ENCODE data around the gene EDN2.

EDN2 gene

DNA sequence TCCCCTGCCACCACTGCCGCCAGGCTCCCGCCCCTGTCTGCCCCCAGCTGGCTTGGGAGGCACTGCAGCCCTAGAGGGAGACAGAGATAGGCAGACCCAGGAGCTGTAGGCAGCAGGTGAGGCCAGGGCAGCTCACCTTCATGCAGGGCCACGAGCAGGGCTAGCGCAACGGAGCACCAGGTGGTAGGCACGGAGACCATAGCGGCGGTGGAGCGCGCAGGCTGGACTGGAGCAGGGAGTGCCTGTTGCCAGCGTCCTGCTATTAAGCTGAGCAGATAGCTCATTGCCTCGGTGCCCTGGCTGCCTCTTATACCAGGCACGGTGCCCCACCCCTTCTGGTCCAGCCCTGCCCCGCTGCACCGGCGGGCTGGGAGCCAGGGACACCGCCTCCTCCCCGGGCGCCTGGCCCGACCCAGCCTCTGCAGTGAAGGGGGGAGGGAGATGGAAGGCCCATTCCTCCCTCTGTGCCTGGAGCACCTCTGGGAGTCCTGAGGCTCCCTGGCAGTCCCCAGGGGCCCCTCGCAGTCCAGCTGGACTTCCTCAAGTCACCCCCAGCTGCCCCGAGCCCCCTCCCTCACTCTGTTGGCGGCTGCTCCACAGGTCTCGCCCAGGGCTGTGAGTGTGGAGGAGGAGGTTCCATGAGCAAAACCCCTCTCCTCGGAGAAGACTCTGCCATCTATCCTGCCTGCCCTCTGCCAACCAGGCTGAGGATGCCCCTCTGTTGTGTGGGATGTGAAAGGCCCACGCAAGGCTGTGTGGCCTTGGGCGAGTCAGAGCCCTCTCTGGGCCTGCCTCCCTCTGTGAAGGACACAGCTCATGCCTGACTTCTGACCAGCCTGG is at the start of gene EDN2:
TSS of gene EDN2 (minus strand) at position 282 of the 840 bp plus-strand sequence. CDS start at position 200, 82 bp downstream.
- no peak for DNase-seq

DNA sequence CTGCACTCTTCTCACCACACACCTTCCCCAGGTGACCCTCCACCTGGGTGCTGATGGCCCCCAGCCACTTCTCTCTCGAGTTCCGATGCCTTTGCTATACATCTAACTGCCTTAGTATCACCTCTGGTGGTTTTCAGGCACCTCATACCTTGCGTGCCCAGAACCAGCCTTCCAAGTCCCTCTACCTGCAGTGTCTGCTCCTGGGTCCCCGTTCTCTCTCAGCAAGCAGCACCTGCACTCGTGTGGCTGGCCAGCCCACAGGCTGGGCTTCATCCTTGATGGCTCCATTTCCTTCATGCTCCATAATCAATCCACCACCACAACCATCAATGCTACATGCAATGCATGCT is 49.2 kb upstream of the EDN2 start:
- no peak for DNase-seq

DNA sequence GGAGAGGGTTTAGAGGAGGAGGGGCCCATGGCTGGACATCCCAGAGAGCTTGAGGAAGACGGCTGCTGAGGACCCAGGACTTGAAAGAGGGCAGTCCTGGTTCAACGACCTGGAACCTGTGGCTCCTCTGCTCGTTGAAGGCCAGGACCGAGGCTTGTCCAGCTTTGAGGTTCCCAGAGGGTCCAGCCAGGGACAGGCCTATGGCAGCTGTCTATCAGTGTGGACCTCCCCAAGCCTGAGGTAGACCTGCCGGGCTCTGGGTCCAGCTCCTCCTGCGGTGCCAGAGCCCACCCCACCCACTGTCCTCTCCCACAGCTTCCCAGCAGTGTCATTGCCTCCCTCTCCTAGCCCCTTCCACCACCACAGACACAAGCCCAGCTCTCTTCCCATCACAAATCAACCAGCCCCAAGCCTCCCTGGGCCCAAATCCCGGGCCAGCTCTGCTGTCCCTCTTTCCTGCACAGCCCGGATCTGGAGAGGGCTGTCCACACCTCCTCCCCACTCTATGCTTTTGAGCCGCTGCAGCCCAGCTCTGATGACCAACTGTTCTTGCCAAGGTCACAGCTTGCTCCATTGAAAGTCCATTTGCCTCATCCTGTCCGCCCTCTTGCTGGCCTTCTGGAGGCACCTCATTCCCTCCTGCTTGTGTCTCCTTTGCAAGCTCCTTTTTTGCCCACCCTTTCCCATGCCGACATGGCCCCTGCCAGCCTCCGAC is 48.7 kb upstream of the EDN2 start:
- DNase-seq = no peak

DNA sequence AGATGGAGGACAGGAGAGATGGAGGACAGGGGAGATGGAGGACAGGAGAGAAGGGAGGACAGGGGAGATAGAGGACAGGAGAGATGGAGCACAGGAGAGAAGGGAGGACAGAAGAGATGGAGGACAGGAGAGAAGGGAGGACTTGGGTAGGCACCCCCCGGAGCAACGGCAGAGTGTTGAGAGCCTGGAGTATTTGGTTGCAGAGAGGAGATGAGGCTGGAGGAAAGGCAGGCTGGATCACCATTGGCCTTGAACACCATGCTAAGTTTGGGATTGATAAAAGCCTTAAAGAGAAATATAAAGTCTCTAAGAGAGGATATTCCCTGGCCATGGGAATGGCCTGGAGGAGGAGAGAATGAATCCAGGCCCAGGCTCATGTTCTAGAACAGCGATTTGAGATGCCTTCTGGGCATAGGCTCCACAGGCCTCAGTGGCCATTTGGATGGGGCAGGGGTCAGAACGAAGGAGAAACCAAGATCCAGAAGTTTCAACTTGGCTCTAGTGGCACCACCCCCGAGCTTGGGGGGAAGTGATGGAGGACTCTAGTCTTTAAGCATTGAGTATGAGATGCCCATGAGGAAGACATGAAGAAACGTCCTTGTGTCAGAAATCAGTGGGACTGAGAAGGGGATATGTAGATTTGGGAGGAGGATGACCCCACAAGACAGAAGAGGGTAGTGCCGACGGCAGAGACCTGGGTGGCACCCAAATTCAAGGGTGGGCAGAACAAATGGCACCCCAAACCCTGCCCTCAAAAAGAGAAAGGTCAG is 47.9 kb upstream of the EDN2 start:
- no peak for DNase-seq

DNA sequence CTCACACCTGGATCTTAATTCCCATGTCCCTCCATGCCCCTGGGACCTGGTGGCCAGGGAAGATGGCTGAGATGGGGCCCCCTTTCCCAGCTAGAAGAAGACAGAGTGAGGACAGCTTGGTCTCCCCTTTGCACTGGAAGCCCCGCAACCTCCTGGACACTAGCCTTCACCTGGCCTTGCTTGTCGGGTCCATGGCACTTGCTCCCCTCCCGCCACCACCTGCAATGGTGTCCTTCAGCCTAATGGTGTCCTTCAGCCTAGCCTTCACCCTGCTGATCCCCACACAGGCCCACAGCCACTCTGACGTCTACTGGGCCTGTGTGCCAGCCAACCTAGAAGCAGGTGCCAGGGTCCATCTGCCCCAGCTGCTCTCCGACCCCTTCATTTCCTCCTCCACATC is 45.9 kb upstream of the EDN2 start:
- DNase-seq = no peak

DNA sequence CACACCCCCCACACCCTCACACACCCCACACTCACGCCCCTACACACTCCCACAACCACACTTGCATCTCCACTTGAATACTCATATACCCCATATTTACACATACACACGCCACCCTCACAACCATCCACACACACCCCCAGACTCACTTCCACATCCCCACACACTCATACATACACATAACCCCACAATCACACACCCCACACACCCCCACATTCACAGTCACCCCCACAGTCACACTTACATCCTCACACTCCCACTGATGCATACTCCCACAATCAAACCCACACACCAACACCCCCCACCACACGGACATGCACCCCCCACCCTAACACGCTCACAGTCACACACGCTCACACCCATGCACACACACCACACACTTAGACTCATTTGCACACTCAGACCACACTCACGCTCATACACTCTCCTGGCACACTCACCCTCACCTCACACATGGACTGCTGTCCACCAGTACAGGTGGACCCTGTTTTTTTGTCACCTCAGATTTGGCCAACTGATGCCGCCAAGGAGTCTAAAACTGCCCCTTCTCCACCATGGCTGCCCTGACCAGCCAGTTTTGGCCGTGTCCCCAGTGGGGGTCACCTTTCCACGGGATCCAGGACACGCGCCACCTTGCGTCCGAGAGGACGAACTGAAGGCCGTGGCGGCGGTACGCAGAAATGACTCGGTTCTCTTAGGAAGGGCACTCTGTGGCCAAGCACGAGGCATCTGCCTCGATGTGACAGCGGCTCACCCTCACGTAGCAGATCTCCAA is 45.3 kb upstream of the EDN2 start:
- no peak for DNase-seq

DNA sequence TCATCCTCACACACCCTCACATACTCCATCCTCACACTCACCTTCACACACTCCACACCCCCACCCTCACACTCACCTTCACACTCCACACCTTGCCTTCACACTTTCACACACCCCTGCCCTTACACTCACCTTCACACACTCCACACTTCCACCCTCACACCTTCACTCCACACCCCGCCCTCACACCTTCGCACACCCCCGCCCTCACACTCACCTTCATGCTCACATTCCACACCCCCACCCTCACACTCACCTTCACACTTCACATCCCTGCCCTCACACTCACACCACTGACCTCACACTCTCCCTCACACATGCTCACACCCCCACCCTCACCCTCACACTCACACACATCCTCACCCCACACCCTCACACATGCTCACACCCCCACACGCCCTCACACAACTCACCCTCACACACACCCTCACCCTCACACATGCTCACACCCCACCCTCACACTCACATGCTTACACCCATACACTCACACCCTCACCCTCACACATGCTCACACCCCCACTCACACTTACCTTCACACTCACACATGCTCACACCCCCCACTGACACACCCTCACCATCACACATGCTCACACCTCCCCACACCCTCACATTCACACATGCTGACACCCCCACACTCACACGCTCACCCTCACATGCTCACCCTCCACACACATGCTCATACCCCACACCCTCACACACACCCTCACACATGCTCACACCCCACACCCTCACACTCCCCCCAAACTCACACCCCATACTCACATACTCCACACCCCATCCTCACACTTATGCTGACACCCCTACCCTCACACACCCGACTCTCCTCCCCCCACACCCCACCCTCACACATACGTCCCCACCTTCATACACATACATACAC is 44.5 kb upstream of the EDN2 start:
- DNase-seq = no peak

DNA sequence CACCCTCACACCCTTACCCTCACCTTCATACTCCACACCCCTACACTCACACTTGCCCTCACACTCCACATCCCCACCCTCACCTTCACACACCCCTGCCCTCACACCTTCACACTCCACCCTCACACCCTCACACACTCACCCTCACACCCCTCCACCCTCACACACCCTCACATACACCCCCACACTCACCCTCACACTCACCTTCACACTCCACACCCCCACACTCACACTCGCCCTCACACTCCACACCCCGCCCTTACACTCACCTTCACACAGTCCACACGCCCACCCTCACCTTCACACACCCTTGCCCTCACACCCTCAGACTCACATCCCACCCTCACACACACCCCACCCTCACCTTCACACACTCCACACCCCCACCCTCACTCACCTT is 43.6 kb upstream of the EDN2 start:
- DNase-seq = no peak

DNA sequence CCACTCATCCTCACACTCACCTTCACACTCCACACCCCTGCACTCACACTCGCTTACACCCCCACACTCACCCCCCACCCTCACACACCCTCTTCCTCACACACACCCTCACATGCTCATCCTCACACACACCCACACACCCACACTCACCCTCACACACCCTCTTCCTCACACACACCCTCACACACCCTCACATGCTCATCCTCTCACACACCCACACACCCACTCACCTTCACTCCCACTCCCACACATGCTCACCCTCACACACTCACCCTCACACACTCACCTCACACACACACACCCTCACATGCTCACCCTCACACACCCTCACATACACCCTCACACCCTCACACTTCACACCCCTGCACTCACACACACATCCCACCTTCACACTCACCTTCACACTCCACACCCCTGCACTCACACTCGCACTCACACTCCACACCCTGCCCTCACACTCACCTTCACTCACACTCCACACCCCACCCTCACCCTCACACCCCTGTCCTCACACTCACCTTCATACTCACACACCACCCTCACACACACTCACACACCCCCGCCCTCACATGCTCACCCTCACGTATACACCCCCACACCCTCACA is 42.6 kb upstream of the EDN2 start:
- no peak for DNase-seq

DNA sequence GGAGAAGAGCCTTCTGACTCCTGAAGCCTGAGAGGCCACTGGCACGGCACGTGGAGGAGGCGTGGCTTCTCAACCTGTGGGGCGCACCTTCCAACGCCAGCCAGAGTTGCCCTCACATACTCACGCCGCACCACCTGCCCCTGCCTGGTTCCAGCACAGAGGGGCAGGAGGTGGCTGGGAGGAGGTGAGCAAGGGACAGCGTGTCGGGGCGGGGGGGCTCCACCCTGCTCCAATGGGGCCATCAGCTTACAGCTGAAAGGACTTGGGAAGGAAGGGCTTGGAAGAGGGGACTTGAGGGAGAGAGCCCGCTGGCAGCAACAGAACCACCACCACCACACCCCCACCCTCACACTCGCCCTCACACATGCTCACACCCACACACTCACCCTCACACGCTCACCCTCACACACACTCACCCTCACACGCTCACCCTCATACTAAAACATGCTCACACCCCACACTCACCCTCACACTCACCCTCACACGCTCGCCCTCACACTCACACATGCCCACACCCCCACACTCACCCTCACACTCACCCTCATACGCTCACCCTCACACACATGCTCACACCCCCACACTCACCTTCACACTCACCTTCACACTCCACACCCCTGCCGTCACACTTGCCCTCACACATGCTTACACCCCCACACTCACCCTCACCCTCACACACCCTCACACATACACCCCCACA is 41.6 kb upstream of the EDN2 start:
- DNase-seq = no peak

DNA sequence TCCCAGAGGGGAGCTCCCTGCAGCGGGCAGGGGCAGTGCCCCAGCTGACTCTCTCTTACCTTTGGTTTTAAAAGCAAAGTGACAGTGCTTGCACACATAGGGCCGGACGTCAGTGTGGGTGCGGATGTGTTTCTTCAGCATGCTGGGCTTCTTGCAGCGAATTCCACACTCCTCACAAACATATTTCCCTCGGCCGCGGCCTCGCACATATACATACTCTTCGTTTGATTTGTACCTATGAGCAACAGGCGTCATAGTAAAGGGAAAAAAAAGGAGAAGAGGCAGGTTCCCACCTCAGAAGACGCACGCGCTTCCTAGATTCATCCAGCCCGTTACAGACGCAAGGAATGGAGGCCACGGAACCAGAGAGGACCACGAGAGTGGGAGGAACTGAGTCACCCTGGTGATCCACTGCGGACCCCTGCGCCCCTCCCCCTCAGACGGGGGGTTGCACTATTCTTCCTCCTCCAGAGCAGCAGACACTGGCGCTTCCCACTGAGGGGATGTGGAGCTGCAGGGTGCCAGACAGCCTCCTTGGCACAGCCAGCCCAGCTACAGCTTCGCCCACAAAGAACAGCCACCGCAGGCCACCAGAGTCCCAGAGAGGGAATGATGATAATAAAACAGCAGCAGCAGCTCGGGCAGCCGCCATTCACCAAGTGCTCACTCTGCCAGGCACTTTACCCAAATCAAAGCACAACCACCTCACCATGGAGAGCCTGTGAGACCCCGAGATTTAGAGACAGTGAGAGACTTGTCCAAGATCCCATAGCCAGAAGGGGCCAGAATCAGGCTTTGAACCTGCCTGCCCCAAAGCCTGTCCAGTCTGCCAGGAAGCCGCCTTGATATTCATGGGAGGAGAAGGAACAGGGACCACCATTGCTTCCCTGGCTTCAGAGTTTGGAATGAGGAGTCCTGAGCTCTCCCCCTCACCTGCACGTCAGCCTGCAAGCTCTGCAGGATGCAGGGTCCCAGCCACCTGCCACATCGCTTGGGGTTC is 40.5 kb upstream of the EDN2 start:
- no peak for DNase-seq

DNA sequence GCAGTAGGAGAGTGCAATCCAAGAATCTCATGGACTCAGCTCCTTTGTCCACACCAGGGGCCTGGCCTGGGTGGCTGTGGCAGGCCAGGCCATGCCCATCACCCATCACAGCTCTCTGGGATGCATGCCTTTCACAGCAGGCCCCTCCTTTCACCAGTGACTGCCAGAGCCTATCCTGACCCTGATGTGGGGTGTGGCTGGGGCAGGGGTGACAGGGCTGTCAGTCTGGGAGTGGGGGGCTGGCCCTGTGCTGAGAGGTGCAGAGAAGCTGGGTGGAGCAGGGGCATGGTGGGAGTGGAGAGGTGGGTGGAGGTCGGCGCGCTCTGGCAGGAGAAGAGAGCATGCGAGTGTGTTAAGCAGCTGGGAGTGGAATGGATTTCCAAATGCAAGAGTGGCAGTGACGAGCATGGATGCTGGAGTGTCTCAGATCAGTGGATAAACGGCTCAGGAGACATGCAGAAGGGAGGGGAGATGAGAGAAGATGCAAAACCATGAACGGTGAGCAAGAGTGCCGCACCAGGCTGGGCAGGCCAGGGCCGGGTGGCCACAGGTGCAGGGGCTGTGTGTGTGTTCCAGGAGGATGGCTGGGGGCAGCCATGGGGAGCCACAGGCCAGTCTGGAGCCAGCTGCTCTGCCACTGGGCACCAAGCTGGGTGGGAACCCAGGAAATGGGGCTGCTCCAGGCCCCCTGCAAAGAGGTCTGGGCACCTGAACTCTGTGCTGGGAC is 39.6 kb upstream of the EDN2 start:
- no peak for DNase-seq

DNA sequence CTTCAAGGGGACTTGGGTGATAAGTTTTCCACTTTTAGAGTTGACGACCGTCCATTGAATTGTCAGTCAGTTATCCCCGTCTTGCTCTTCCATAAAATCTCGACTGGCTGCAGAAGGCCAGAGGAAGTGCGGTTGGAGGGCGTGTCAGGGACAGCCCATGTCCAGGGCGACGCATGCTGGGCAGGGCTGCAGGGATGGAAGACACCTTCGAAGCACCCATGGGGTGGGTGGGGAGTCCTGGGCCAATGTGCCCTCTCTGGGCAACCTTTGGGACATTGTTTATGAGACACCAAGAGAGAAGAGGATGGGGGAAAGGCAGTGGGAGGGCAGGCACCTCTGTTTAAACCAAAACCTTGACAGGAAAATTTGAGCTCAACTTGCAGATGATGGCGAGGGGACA is 38.6 kb upstream of the EDN2 start:
- DNase-seq = no peak

DNA sequence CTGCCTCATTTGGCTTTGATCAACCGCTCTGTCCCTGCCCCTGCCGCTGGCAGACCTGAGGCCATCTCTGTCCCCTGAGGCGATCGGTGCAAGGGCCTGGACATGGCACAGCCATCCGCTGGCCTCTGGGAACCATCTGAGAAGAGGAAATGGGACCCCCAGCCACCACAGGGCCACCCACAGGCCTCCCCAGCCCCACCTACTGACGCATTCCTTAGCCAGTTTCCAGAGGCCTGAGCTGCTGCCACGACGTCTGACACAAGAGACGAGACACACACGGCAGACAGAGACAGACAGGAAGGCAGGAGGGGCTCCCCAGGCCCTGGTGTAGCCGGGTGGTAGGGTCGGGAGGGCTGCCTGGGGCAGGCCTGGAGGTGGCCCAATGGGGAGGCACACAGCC is 37.3 kb upstream of the EDN2 start:
- no peak for DNase-seq

DNA sequence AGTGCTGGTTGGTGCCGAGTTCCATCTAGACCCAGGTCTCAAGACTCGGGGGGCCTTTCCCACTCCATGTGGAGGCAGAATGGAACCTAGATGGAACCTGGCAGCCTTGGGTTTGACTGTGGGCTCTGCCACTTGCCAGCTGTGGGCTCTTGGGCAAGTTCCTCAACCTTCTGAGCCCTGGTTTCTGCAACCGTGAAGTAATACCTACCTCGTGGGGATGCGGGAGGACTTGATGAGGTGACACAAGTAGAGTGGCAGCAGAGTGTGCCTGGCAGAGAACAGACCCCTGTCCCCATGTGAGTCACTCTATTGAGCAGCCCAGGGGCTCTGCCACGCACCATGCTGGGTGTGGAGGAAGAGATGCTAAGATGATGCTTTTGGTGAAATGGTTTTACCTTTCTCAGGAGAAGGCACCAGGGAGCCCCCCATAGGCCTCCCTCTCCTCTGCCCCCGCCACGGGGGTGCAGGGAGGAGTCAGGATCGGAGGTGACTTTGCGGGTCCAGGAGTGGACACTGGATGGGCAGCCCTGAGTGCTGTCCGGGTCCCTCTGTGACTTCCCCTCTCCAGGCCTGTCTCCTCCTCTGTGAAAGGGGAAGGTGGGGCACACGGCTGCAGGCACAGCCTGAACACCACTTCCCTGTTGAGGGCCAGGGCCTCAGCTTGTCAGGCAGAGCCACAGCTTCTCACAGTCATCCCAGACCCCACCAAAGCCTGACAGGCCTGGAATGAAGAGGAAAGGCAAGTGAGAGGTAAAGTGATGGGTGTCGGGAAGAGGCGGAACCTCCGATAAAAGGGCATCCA is 36.7 kb upstream of the EDN2 start:
- DNase-seq = no peak

DNA sequence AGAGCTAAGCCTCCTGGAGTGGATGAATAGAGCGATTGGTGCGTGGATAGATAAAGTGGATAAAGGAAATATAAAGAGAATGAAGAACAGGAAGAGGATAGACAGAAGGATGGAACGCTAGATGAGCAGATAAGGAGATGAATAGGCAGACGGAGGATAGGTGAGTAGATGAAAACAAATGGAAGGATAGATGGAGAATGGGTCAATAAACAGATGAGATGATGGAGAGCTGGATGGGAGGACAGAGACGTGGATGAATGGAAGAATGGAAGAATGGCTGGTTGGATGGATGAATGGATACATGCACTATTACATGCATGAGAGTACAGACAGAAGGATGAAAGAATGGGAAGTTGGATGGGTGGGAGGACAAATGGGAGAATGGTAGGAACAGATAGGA is 35.2 kb upstream of the EDN2 start:
- DNase-seq = no peak

DNA sequence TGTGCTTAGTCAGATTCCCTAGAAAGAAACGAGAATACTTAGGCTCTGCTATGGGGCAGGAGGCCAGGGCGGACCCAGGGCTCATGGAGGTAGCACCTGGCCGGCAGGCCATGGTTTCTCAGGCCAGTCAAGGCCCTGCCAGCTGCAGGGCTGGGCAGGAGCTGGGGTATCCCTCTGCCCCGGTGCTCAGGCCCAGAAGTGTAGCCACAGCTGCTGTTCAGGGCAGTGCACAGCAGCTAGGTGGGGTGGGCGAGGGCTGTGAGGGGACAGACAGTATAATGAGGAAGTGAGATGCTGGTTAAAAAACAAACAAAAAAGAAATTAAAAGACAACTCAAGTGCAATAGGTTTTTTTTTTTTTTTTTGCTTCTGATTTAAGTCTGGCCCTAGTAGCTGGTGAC is 34.0 kb upstream of the EDN2 start:
- no peak for DNase-seq

DNA sequence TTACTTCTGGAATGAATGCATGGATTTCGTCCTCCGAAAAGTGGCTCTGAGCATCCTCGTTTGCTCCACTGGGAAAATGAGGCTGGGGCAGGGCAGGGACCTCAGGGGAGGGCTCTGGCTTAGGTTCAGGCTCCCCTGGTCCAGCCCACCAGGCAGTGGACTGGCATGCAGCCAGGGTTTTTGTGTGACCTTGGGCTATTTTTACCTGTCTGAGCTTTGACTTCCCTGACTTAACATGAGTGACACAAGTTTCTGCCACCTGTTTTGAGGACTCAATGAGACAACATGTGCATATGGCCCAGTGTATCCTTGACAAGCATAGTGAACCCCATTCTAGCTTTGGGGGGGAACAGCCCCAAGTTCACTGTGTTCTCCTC is 32.6 kb upstream of the EDN2 start:
- DNase-seq = no peak
